Right ventricle myocardium inferior (tissue), 1 donor: ENCODE results near the gene TWIST2. TPM values are rescaled to one million over a fixed set of nuclear protein-coding genes. Genes with fewer than 3 reads are reported as not detected.

ENCODE experiments used
- ATAC-seq: fragments of 200-7000 bp; cut with Tn5 transposase; one replicate; pipeline ENCODE4 v1.9.1; 2020; ENCODE audit warnings: mild to moderate bottlenecking, moderate library complexity
- DNase-seq: peaks from one replicate; pipeline ENCODE4 v3.0.0; 2021; ENCODE audit errors: missing footprints
- intact Hi-C: fragments of 100-400 bp; cut with DNase I; formaldehyde crosslinking; loops from one replicate; pipeline ENCODE4 v1.11.0; 2022
- total RNA-seq: library from RNA; stranded (reverse); fragmentation: NEBNext Ultra II Directional; extraction: Animal tissue kit (Norgen Biotek cat#: 25700); gene quantifications from one replicate; pipeline ENCODE4 v1.2.1, GENCODE V29; 2021
- donor health status: DM: no; HTN: yes; CAD: no; lungs with severe emphysema.

Gene TWIST2
- total RNA-seq, 1 donor from 2014 or later = 2.6 TPM

- peak; percentile 74 for ATAC-seq
- intact Hi-C loops = no loop called here
- DNase-seq = peak; percentile 80
These were observed 61.4 kb downstream of the TWIST2 start for GRCh38 chr2:238908960-238909951.

GRCh38 chr2:238910751-238911351 lies 63.0 kb downstream of the TWIST2 start:
- intact Hi-C loops = no loop called here
- ATAC-seq (no peak), DNase-seq (no peak)

- DNase-seq = no peak
- intact Hi-C loops = no loop called here
- no peak for ATAC-seq
These were observed 63.7 kb downstream of the TWIST2 start for GRCh38 chr2:238911376-238912227.

- intact Hi-C loops = no loop called here
- DNase-seq (peak; percentile 50), ATAC-seq (no peak)
These were observed 64.5 kb downstream of the TWIST2 start for GRCh38 chr2:238912228-238912915.

GRCh38 chr2:238912916-238913875 lies 65.3 kb downstream of the TWIST2 start:
- ATAC-seq (no peak), DNase-seq (peak; percentile 61)
- intact Hi-C loops = no loop called here

GRCh38 chr2:238913931-238914647 lies 66.2 kb downstream of the TWIST2 start:
- intact Hi-C loops = no loop called here
- DNase-seq (peak; percentile 43), ATAC-seq (no peak)

- intact Hi-C loops = no loop called here
- peak; percentile 15 for DNase-seq
- ATAC-seq = no peak
These were observed 66.7 kb downstream of the TWIST2 start for GRCh38 chr2:238914648-238915015.

GRCh38 chr2:238915196-238915595 lies 67.3 kb downstream of the TWIST2 start:
- DNase-seq (peak; percentile 45), ATAC-seq (no peak)
- intact Hi-C loops = no loop called here

- no peak for ATAC-seq
- peak; percentile 22 for DNase-seq
- intact Hi-C loops = no loop called here
These were observed 67.7 kb downstream of the TWIST2 start for GRCh38 chr2:238915596-238915995.

GRCh38 chr2:238916176-238916874 lies 68.4 kb downstream of the TWIST2 start:
- DNase-seq (peak; percentile 26), ATAC-seq (no peak)
- intact Hi-C loops = no loop called here

GRCh38 chr2:238916875-238917590 lies 69.1 kb downstream of the TWIST2 start:
- DNase-seq (peak; percentile 28), ATAC-seq (no peak)
- intact Hi-C loops = no loop called here

- DNase-seq = no peak
- no peak for ATAC-seq
- intact Hi-C loops = no loop called here
These were observed 71.4 kb downstream of the TWIST2 start for GRCh38 chr2:238919307-238919706.

GRCh38 chr2:238920053-238920452 lies 72.2 kb downstream of the TWIST2 start:
- ATAC-seq = peak; percentile 38

GRCh38 chr2:238920601-238921001 lies 72.7 kb downstream of the TWIST2 start:
- intact Hi-C loops = no loop called here
- ATAC-seq (no peak), DNase-seq (peak; percentile 43)

More at GRCh38 chr2:238920053-238920452, 72.2 kb downstream of the TWIST2 start:
- peak; percentile 4 for DNase-seq
- intact Hi-C loops = no loop called here

GRCh38 chr2:238921259-238921658 lies 73.4 kb downstream of the TWIST2 start:
- intact Hi-C loops = no loop called here
- ATAC-seq = no peak
- no peak for DNase-seq
